HEK293 (cell line): Measurements from ENCODE around the gene IER3IP1.

Experiments used
- CTCF ChIA-PET: fragments of 350-600 bp; formaldehyde crosslinking; extraction: SDS; loops from one replicate; lab custom pipeline; 2021; ENCODE audit warnings: antibody characterized with exemption; lab: Yijun Ruan, JAX
- POLR2A ChIA-PET: fragments of 300-600 bp; formaldehyde crosslinking; extraction: SDS; loops from one replicate; lab custom pipeline; 2020; ENCODE audit warnings: antibody characterized with exemption, inconsistent platforms; lab: Yijun Ruan, JAX
- H3K27ac ChIP-seq: fragments of 200-500 bp; sonication (Bioruptor generic); 2 replicates; pipeline ENCODE4 v1.5.1; 2014; ENCODE audit warnings: low read depth, low read length, control low read depth, inconsistent platforms; ENCODE audit errors: extremely low read depth
- H3K36me3 ChIP-seq, 2 experiments: fragments of 200-500 bp in 1 of 2; sonication (Bioruptor generic) in 1 of 2; 1 replicate in 1 of 2; 2 replicates in 1 of 2; pipeline ENCODE4 v1.5.1; 2014 to 2017; ENCODE audit warnings: inconsistent platforms in 2 of 2, low read length in 2 of 2; ENCODE audit not compliant: control insufficient read depth in 2 of 2, insufficient read depth in 1 of 2
- H3K4me1 ChIP-seq: fragments of 200-500 bp; sonication (Bioruptor generic); 2 replicates; pipeline ENCODE4 v1.5.1; 2014; ENCODE audit warnings: mild to moderate bottlenecking, low read length, inconsistent platforms; ENCODE audit not compliant: control insufficient read depth, insufficient read depth
- H3K4me3 ChIP-seq: 2 replicates; pipeline ENCODE4 v1.5.1; 2011; ENCODE audit warnings: low read depth, mild to moderate bottlenecking, control low read depth, low read length, moderate library complexity
- H3K9me3 ChIP-seq: fragments of 200-500 bp; sonication (Bioruptor generic); 2 replicates; pipeline ENCODE4 v1.5.1; 2014; ENCODE audit warnings: low read depth, low read length, inconsistent platforms; ENCODE audit not compliant: control insufficient read depth, insufficient read depth
- FEZF1 ChIP-seq: fragments of 450-650 bp; formaldehyde crosslinking; IDR thresholded peaks from 2 replicates; pipeline ENCODE4 v1.5.1; 2016; ENCODE audit warnings: missing biosample characterization, missing genetic modification characterization
- GLI4 ChIP-seq: fragments of 450-650 bp; formaldehyde crosslinking; IDR thresholded peaks from 2 replicates; pipeline ENCODE4 v1.5.1; 2016; ENCODE audit warnings: missing biosample characterization, missing genetic modification characterization
- KLF16 ChIP-seq: fragments of 450-650 bp; formaldehyde crosslinking; IDR thresholded peaks from 2 replicates; pipeline ENCODE4 v1.5.1; 2017; ENCODE audit warnings: missing biosample characterization, missing genetic modification characterization
- KLF7 ChIP-seq: fragments of 450-650 bp; formaldehyde crosslinking; IDR thresholded peaks from 2 replicates; pipeline ENCODE4 v1.5.1; 2016; ENCODE audit warnings: missing biosample characterization, missing genetic modification characterization, borderline replicate concordance
- PBX3 ChIP-seq: sonication (generic); formaldehyde crosslinking; IDR thresholded peaks from 2 replicates; pipeline ENCODE4 v1.8.1; 2022; ENCODE audit warnings: mild to moderate bottlenecking, moderate library complexity, missing genetic modification reagents
- SALL2 ChIP-seq: fragments of 450-650 bp; formaldehyde crosslinking; IDR thresholded peaks from 2 replicates; pipeline ENCODE4 v1.5.0; 2017; ENCODE audit warnings: missing biosample characterization, mild to moderate bottlenecking, missing genetic modification characterization, borderline replicate concordance
- SCRT2 ChIP-seq: fragments of 450-650 bp; formaldehyde crosslinking; IDR thresholded peaks from 2 replicates; pipeline ENCODE4 v1.5.1; 2016; ENCODE audit warnings: missing biosample characterization, missing genetic modification characterization
- SP2 ChIP-seq: fragments of 450-650 bp; formaldehyde crosslinking; IDR thresholded peaks from 2 replicates; pipeline ENCODE4 v1.5.1; 2016; ENCODE audit warnings: missing biosample characterization, missing genetic modification characterization
- YY2 ChIP-seq: fragments of 450-650 bp; formaldehyde crosslinking; IDR thresholded peaks from 2 replicates; pipeline ENCODE4 v1.5.1; 2016; ENCODE audit warnings: missing biosample characterization, missing genetic modification characterization
- ZBTB1 ChIP-seq: fragments of 450-650 bp; formaldehyde crosslinking; IDR thresholded peaks from 2 replicates; pipeline ENCODE4 v1.5.1; 2016; ENCODE audit warnings: missing biosample characterization, missing genetic modification characterization
- ZBTB21 ChIP-seq: fragments of 450-650 bp; formaldehyde crosslinking; IDR thresholded peaks from 2 replicates; pipeline ENCODE4 v1.5.1; 2017; ENCODE audit warnings: missing biosample characterization, missing genetic modification characterization
- ZNF132 ChIP-seq: fragments of 450-650 bp; formaldehyde crosslinking; IDR thresholded peaks from 2 replicates; pipeline ENCODE4 v1.5.1; 2017; ENCODE audit warnings: missing biosample characterization, missing genetic modification characterization, borderline replicate concordance
- ZNF335 ChIP-seq: fragments of 450-650 bp; formaldehyde crosslinking; conservative IDR thresholded peaks from 2 replicates; pipeline ENCODE4 v1.5.1; 2016; ENCODE audit warnings: missing biosample characterization, missing genetic modification characterization
- ZNF391 ChIP-seq: fragments of 450-650 bp; formaldehyde crosslinking; IDR thresholded peaks from 2 replicates; pipeline ENCODE4 v1.5.1; 2016; ENCODE audit warnings: low read depth, missing biosample characterization, missing genetic modification characterization, borderline replicate concordance
- ZNF423 ChIP-seq: fragments of 450-650 bp; formaldehyde crosslinking; IDR thresholded peaks from 2 replicates; pipeline ENCODE4 v1.5.1; 2016; ENCODE audit warnings: missing biosample characterization, missing genetic modification characterization
- ZNF529 ChIP-seq: fragments of 450-650 bp; formaldehyde crosslinking; IDR thresholded peaks from 2 replicates; pipeline ENCODE4 v1.5.1; 2017; ENCODE audit warnings: missing genetic modification characterization, missing biosample characterization; ENCODE audit not compliant: insufficient replicate concordance
- ZNF610 ChIP-seq: fragments of 450-650 bp; formaldehyde crosslinking; IDR thresholded peaks from 2 replicates; pipeline ENCODE4 v1.5.1; 2016; ENCODE audit warnings: missing biosample characterization, missing genetic modification characterization, borderline replicate concordance
- ZNF626 ChIP-seq: fragments of 450-650 bp; sonication (Bioruptor Pico); formaldehyde crosslinking; IDR thresholded peaks from 2 replicates; pipeline ENCODE4 v1.5.1; 2018; ENCODE audit warnings: missing biosample characterization, missing genetic modification characterization, inconsistent platforms
- ZNF639 ChIP-seq: fragments of 450-650 bp; formaldehyde crosslinking; IDR thresholded peaks from 2 replicates; pipeline ENCODE4 v1.5.1; 2016; ENCODE audit warnings: missing biosample characterization, missing genetic modification characterization
- ZNF76 ChIP-seq: fragments of 450-650 bp; formaldehyde crosslinking; IDR thresholded peaks from 2 replicates; pipeline ENCODE4; 2016; ENCODE audit warnings: low read depth, missing biosample characterization, missing genetic modification characterization, borderline replicate concordance
- ZSCAN23 ChIP-seq: fragments of 450-650 bp; formaldehyde crosslinking; IDR thresholded peaks from 2 replicates; pipeline ENCODE4 v1.5.1; 2016; ENCODE audit warnings: missing biosample characterization, missing genetic modification characterization
- TF ChIP-seq, protein P1 (sequence below): fragments of 450-650 bp; formaldehyde crosslinking; IDR thresholded peaks from 2 replicates; pipeline ENCODE4 v1.5.1; 2016; ENCODE audit warnings: missing biosample characterization, missing genetic modification characterization

The IER3IP1 gene

GRCh38 chr18:47113796-47114540 is 62.2 kb downstream of the IER3IP1 start (continued):
- TF ChIP-seq SP2 (tag by site-specific recombination): no peak

DNA sequence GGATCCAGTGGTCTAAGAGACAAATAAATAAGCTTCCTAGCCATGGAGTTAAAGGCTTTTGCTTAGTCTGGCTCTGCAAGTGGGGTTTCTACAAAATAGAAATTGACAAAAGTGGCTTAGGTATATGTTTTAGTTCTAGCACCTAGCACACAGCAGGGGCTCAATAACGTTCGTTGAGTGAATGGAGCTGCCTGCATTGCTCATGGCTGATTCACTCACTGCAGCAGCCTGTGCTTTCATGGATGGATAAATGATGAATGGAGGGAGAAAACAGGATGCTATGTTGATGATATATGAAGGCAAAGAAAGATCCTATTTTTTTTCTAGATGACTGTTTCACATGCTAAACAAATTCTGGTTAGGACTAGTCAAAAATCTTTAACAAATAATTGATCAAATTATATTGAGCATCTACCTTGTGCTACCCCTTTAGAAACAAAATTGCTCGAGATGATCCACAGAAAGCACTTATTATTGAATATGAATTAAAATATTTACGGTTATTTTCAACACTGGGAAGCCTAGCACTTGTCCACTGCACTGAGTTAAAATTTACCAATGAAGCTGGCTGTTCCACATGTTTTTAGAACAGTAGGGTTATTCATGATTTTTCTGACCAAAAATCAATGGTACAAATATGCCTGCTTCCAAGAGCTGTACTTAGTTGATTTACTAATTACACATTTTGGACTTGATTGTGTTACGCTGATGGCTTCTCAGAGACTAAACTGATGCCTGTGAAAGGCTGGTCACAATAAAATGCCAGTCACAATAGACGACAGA is 65.5 kb downstream of the IER3IP1 start:
- no peaks in the 10 kb centered on the region for H3K4me1 ChIP-seq
- CTCF ChIA-PET: interaction anchor here (1.2 to 6.6 kb wide), 2 partner anchors 8 to 94 kb away, joined by 3 to 28 read pairs; no protein-coding TSS in a partner anchor
- peaks cover 11 to 69% of the 10 kb centered on the region in 2 experiments; a peak in 2 of 3 replicates for H3K36me3 ChIP-seq
- no peak overlapping the region for H3K4me3 ChIP-seq
- no peak for TF ChIP-seq ZNF610 (tag by site-specific recombination)
- TF ChIP-seq ZNF132 (tag by site-specific recombination): no peak
- no peak for TF ChIP-seq GLI4
- no peak for TF ChIP-seq ZNF391 (tag by site-specific recombination)
- no peaks in the 10 kb centered on the region for H3K9me3 ChIP-seq
- POLR2A ChIA-PET: no interaction called here
- no peak overlapping the region for H3K27ac ChIP-seq

GRCh38 chr18:47109720-47110119 is 66.4 kb downstream of the IER3IP1 start:
- ChIA-PET POLR2A (no interaction called here), CTCF (interaction anchor here (0.7 to 6.6 kb wide), 2 partner anchors 9 to 95 kb away, joined by 3 to 28 read pairs; no protein-coding TSS in a partner anchor)
- no peaks in the 10 kb centered on the region for H3K4me1 ChIP-seq
- TF ChIP-seq PBX3 (CRISPR knock-in tag) (no peak), ZNF626 (no peak), ZNF335 (tag by site-specific recombination) (no peak), ZNF529 (tag by site-specific recombination) (no peak), ZBTB21 (tag by site-specific recombination) (no peak)
- H3K9me3 ChIP-seq: no peaks in the 10 kb centered on the region
- H3K27ac ChIP-seq: no peak overlapping the region
- peaks cover 11 to 76% of the 10 kb centered on the region in 2 experiments; a peak in 2 of 3 replicates for H3K36me3 ChIP-seq
- no peak overlapping the region for H3K4me3 ChIP-seq

- Histone ChIP-seq H3K4me3 (no peak overlapping the region), H3K4me1 (no peaks in the 10 kb centered on the region), H3K27ac (no peak overlapping the region), H3K9me3 (no peaks in the 10 kb centered on the region), H3K36me3 (peaks cover 16 to 77% of the 10 kb centered on the region in 2 experiments; a peak in 2 of 3 replicates)
- CTCF ChIA-PET: no interaction called here
- POLR2A ChIA-PET: no interaction called here
- TF ChIP-seq KLF7 (tag by site-specific recombination): no peak
- no peak for TF ChIP-seq KLF16
- TF ChIP-seq, protein P1, sequence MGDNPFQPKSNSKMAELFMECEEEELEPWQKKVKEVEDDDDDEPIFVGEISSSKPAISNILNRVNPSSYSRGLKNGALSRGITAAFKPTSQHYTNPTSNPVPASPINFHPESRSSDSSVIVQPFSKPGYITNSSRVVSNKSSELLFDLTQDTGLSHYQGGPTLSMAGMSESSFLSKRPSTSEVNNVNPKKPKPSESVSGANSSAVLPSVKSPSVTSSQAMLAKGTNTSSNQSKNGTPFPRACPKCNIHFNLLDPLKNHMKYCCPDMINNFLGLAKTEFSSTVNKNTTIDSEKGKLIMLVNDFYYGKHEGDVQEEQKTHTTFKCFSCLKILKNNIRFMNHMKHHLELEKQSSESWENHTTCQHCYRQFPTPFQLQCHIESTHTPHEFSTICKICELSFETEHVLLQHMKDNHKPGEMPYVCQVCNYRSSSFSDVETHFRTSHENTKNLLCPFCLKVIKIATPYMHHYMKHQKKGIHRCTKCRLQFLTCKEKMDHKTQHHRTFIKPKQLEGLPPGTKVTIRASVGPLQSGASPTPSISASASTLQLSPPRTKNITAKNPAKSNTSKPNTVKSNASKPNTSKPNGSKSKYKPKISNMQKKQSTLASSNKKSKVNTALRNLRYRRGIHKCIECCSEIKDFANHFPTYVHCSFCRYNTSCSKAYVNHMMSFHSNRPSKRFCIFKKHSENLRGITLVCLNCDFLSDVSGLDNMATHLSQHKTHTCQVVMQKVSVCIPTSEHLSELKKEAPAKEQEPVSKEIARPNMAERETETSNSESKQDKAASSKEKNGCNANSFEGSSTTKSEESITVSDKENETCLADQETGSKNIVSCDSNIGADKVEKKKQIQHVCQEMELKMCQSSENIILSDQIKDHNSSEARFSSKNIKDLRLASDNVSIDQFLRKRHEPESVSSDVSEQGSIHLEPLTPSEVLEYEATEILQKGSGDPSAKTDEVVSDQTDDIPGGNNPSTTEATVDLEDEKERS (tag by site-specific recombination): no peak
- no peak for TF ChIP-seq ZSCAN23
- no peak for TF ChIP-seq SALL2 (tag by site-specific recombination)
- no peak for TF ChIP-seq YY2
- no peak for TF ChIP-seq ZNF76 (tag by site-specific recombination)
- no peak for TF ChIP-seq FEZF1 (tag by site-specific recombination)
- TF ChIP-seq ZNF423 (tag by site-specific recombination): no peak
- no peak for TF ChIP-seq ZNF639 (tag by site-specific recombination)
- no peak for TF ChIP-seq ZBTB1 (tag by site-specific recombination)
- no peak for TF ChIP-seq SCRT2 (tag by site-specific recombination)
Measured at GRCh38 chr18:47108998-47109405, 67.2 kb downstream of the IER3IP1 start.
